Measurements from ENCODE around the gene DAZAP2.

- TF ChIP-seq CTCF (conservative IDR thresholded peaks at IDR 0.05) = no peak
- no peak for TF ChIP-seq ZFX (IDR thresholded peaks at IDR 0.05)
These were observed 16.2 kb upstream of the DAZAP2 start for GRCh38 chr12:51222461-51222860.

Data from C4-2B (cell line).